Measurements from ENCODE around the gene COX19.

COX19 gene

GRCh38 chr7:991729-992656 is 16.6 kb upstream of the COX19 start:
- no peaks in the 10 kb centered on the region for H3K36me3 ChIP-seq (ENCODE audit: control insufficient read depth, insufficient read depth, low read length)
- H3K4me3 ChIP-seq (ENCODE audit: insufficient read depth, low read depth, low read length) = no peak overlapping the region
- no peaks in the 10 kb centered on the region for H3K27me3 ChIP-seq (ENCODE audit: control insufficient read depth, insufficient read depth, low read length, poor library complexity, severe bottlenecking)
- H3K9me3 ChIP-seq (ENCODE audit: control insufficient read depth, low read length) = no peaks in the 10 kb centered on the region
- H3K27ac ChIP-seq (ENCODE audit: insufficient read depth, low read depth, low read length, poor library complexity, severe bottlenecking) = no peak overlapping the region
- WGBS, 2 experiments = 93% methylated on average over 34 of the region's 34 CpGs
- peaks cover 27% of the 10 kb centered on the region for H3K4me1 ChIP-seq (ENCODE audit: control insufficient read depth, insufficient read depth, low read length)

- 92 to 93% methylated on average over 35 of the region's 35 CpGs for WGBS, 2 experiments
- Histone ChIP-seq H3K27me3 (ENCODE audit: control insufficient read depth, insufficient read depth, low read length, poor library complexity, severe bottlenecking) (no peaks in the 10 kb centered on the region), H3K4me3 (ENCODE audit: insufficient read depth, low read depth, low read length) (no peak overlapping the region), H3K36me3 (ENCODE audit: control insufficient read depth, insufficient read depth, low read length) (no peaks in the 10 kb centered on the region), H3K9me3 (ENCODE audit: control insufficient read depth, low read length) (no peaks in the 10 kb centered on the region), H3K27ac (ENCODE audit: insufficient read depth, low read depth, low read length, poor library complexity, severe bottlenecking) (no peak overlapping the region), H3K4me1 (ENCODE audit: control insufficient read depth, insufficient read depth, low read length) (peaks cover 26% of the 10 kb centered on the region)
These were observed 15.8 kb upstream of the COX19 start for GRCh38 chr7:990933-991728.

GRCh38 chr7:990352-990932 is 15.1 kb upstream of the COX19 start:
- Histone ChIP-seq H3K4me3 (ENCODE audit: insufficient read depth, low read depth, low read length) (no peak overlapping the region), H3K27ac (ENCODE audit: insufficient read depth, low read depth, low read length, poor library complexity, severe bottlenecking) (no peak overlapping the region), H3K9me3 (ENCODE audit: control insufficient read depth, low read length) (no peaks in the 10 kb centered on the region), H3K27me3 (ENCODE audit: control insufficient read depth, insufficient read depth, low read length, poor library complexity, severe bottlenecking) (no peaks in the 10 kb centered on the region), H3K4me1 (ENCODE audit: control insufficient read depth, insufficient read depth, low read length) (peaks cover 26% of the 10 kb centered on the region), H3K36me3 (ENCODE audit: control insufficient read depth, insufficient read depth, low read length) (no peaks in the 10 kb centered on the region)
- 93 to 95% methylated on average over 36 of the region's 36 CpGs for WGBS, 2 experiments

GRCh38 chr7:988963-989529 is 13.7 kb upstream of the COX19 start:
- Histone ChIP-seq H3K9me3 (ENCODE audit: control insufficient read depth, low read length) (no peaks in the 10 kb centered on the region), H3K27ac (ENCODE audit: insufficient read depth, low read depth, low read length, poor library complexity, severe bottlenecking) (no peak overlapping the region), H3K36me3 (ENCODE audit: control insufficient read depth, insufficient read depth, low read length) (no peaks in the 10 kb centered on the region), H3K27me3 (ENCODE audit: control insufficient read depth, insufficient read depth, low read length, poor library complexity, severe bottlenecking) (no peaks in the 10 kb centered on the region), H3K4me1 (ENCODE audit: control insufficient read depth, insufficient read depth, low read length) (peaks cover 26% of the 10 kb centered on the region), H3K4me3 (ENCODE audit: insufficient read depth, low read depth, low read length) (no peak overlapping the region)
- WGBS, 2 experiments = 82 to 86% methylated on average over 15 of the region's 15 CpGs

- 61 to 64% methylated on average over 24 of the region's 24 CpGs for WGBS, 2 experiments
These were observed 13.1 kb upstream of the COX19 start for GRCh38 chr7:988426-988911.

DNA sequence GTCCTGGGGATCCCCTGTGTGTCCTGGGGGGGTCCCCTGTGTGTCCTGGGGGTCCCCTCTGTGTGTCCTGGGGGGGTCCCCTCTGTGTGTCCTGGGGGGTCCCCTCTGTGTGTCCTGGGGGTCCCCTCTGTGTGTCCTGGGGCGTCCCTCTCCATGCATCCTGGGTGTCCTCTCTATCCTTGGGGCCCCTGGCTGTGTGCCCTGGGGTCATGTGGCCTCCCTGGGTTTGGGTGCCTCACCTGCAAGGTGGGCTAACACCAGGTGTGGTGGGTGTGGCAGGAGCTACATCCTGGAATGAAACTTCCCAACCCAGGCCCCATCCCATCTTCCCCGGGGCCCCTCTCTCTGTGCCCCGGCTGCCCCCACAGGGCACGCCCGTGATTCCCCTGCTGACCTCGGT is 12.6 kb upstream of the COX19 start:
- Histone ChIP-seq H3K9me3 (ENCODE audit: control insufficient read depth, low read length) (no peaks in the 10 kb centered on the region), H3K27me3 (ENCODE audit: control insufficient read depth, insufficient read depth, low read length, poor library complexity, severe bottlenecking) (no peaks in the 10 kb centered on the region), H3K4me3 (ENCODE audit: insufficient read depth, low read depth, low read length) (no peak overlapping the region), H3K36me3 (ENCODE audit: control insufficient read depth, insufficient read depth, low read length) (no peaks in the 10 kb centered on the region), H3K27ac (ENCODE audit: insufficient read depth, low read depth, low read length, poor library complexity, severe bottlenecking) (no peak overlapping the region), H3K4me1 (ENCODE audit: control insufficient read depth, insufficient read depth, low read length) (peaks cover 18% of the 10 kb centered on the region)
- WGBS, 2 experiments = 91% methylated on average over 6 of the region's 6 CpGs

More at GRCh38 chr7:988426-988911, 13.1 kb upstream of the COX19 start:
- H3K27ac ChIP-seq (ENCODE audit: insufficient read depth, low read depth, low read length, poor library complexity, severe bottlenecking) = no peak overlapping the region
- H3K27me3 ChIP-seq (ENCODE audit: control insufficient read depth, insufficient read depth, low read length, poor library complexity, severe bottlenecking) = no peaks in the 10 kb centered on the region
- H3K4me1 ChIP-seq (ENCODE audit: control insufficient read depth, insufficient read depth, low read length) = peaks cover 22% of the 10 kb centered on the region
- no peaks in the 10 kb centered on the region for H3K36me3 ChIP-seq (ENCODE audit: control insufficient read depth, insufficient read depth, low read length)
- H3K4me3 ChIP-seq (ENCODE audit: insufficient read depth, low read depth, low read length) = no peak overlapping the region
- no peaks in the 10 kb centered on the region for H3K9me3 ChIP-seq (ENCODE audit: control insufficient read depth, low read length)

DNA sequence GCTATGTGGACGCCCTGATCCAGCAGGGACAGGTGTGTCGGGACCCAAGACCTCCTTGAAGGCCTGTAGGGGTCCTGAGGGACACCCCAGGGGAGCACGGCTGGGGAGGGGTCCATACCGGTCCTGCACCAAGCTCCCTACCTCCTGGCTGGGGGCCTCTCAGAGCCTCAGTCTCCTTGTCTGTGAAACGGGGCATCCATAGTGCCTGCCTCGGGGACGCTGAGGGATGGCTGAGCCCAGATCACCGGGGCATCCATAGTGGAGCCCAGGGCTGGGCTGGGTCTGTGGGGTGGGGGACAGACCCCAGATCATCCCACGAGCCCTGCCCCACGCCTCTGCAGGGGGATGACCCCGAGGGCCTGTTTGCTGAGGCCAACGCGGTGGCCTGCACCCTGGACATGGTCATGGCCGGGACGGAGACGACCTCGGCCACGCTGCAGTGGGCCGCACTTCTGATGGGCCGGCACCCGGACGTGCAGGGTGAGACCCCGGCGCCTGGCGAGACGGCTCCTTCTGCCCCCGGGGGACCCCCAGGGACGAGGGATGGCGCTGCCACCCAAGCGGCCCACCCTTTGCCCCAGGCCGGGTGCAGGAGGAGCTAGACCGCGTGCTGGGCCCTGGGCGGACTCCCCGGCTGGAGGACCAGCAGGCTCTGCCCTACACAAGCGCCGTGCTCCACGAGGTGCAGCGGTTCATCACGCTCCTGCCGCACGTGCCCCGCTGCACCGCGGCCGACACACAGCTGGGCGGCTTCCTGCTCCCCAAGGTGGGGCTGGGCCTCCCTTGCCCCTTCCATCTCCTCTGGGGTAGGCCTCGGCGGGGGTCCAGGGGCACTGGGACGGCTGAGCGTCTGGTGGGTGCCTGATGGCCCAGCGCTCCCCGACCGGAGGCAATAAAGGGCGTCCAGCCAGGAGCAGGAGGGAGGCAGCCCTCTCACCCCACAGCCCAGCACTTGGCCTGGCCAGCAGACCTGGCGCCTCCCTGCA is 11.7 kb upstream of the COX19 start:
- no peaks in the 10 kb centered on the region for H3K9me3 ChIP-seq (ENCODE audit: control insufficient read depth, low read length)
- no peak overlapping the region for H3K27ac ChIP-seq (ENCODE audit: insufficient read depth, low read depth, low read length, poor library complexity, severe bottlenecking)
- no peak overlapping the region for H3K4me3 ChIP-seq (ENCODE audit: insufficient read depth, low read depth, low read length)
- no peaks in the 10 kb centered on the region for H3K27me3 ChIP-seq (ENCODE audit: control insufficient read depth, insufficient read depth, low read length, poor library complexity, severe bottlenecking)
- no peaks in the 10 kb centered on the region for H3K36me3 ChIP-seq (ENCODE audit: control insufficient read depth, insufficient read depth, low read length)
- peaks cover 15% of the 10 kb centered on the region for H3K4me1 ChIP-seq (ENCODE audit: control insufficient read depth, insufficient read depth, low read length)
- 94 to 95% methylated on average over 56 of the region's 56 CpGs for WGBS, 2 experiments

DNA sequence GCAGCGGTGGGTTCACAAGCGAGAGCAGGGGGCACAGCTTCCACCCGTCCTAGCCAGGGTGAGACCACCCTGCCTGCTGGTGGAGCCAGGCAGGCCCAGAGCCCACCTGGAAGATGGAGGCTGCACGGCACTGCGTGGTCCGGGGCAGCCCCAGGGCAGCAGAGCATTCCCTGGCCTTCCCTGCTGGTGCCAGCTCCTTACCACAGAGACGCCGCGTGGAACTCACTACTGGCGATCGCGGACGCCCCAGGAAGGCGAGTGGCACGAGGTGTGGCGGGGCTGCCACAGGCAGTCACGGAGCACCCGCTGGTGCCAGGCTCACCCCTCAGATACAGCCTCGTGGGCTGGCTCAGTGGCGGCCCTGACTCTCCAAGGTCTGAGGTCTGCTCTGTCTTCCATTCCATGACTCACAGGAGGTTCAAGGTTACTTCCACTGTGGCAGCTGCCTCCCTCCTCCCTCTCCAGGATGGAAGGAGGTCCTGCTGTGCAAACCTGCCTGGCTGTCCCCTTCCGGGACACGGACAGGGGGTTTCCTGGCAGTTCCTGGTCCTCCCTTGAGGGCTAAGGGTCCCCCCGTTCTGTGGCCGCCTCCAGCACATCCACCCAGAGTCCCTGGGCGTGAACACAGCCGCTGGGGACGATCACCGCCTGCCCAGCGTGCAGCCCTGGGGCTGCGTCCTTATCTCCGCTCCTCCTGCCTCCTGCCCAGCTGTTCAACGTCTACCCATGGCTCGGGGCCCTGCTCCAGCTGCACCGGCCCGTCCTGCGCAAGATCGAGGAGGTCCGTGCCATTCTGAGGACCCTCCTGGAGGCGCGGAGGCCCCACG is 10.8 kb upstream of the COX19 start:
- Histone ChIP-seq H3K4me1 (ENCODE audit: control insufficient read depth, insufficient read depth, low read length) (peaks cover 15% of the 10 kb centered on the region), H3K9me3 (ENCODE audit: control insufficient read depth, low read length) (no peaks in the 10 kb centered on the region), H3K36me3 (ENCODE audit: control insufficient read depth, insufficient read depth, low read length) (no peaks in the 10 kb centered on the region), H3K27me3 (ENCODE audit: control insufficient read depth, insufficient read depth, low read length, poor library complexity, severe bottlenecking) (no peaks in the 10 kb centered on the region), H3K4me3 (ENCODE audit: insufficient read depth, low read depth, low read length) (no peak overlapping the region), H3K27ac (ENCODE audit: insufficient read depth, low read depth, low read length, poor library complexity, severe bottlenecking) (no peak overlapping the region)
- 89 to 92% methylated on average over 41 of the region's 41 CpGs for whole genome bisulfite sequencing, 2 experiments

- Histone ChIP-seq H3K36me3 (ENCODE audit: control insufficient read depth, insufficient read depth, low read length) (no peaks in the 10 kb centered on the region), H3K27me3 (ENCODE audit: control insufficient read depth, insufficient read depth, low read length, poor library complexity, severe bottlenecking) (no peaks in the 10 kb centered on the region), H3K4me1 (ENCODE audit: control insufficient read depth, insufficient read depth, low read length) (peaks cover 15% of the 10 kb centered on the region), H3K27ac (ENCODE audit: insufficient read depth, low read depth, low read length, poor library complexity, severe bottlenecking) (no peak overlapping the region), H3K9me3 (ENCODE audit: control insufficient read depth, low read length) (no peaks in the 10 kb centered on the region), H3K4me3 (ENCODE audit: insufficient read depth, low read depth, low read length) (no peak overlapping the region)
- 91 to 93% methylated on average over 16 of the region's 16 CpGs for WGBS, 2 experiments
These were observed 9.7 kb upstream of the COX19 start for GRCh38 chr7:985127-985416.

Measured in ectodermal cell (in vitro differentiated cells).